Epithelial cell of esophagus (primary cell): ENCODE results near the gene SDS.

Experiments
- DNase-seq: peaks from one replicate; pipeline ENCODE4 v3.0.0; 2010; ENCODE audit warnings: low read depth
- H3K4me3 ChIP-seq: 2 replicates; pipeline ENCODE4 v1.5.1; 2011; ENCODE audit warnings: mild to moderate bottlenecking, low read length, control low read depth
- TF ChIP-seq, protein P1 (sequence below): IDR thresholded peaks from 2 replicates; pipeline ENCODE4 v1.5.1; 2011; ENCODE audit warnings: low read depth, mild to moderate bottlenecking, low read length, control low read depth, inconsistent platforms; ENCODE audit not compliant: insufficient read depth; ENCODE audit errors: missing control alignments

SDS gene

DNA sequence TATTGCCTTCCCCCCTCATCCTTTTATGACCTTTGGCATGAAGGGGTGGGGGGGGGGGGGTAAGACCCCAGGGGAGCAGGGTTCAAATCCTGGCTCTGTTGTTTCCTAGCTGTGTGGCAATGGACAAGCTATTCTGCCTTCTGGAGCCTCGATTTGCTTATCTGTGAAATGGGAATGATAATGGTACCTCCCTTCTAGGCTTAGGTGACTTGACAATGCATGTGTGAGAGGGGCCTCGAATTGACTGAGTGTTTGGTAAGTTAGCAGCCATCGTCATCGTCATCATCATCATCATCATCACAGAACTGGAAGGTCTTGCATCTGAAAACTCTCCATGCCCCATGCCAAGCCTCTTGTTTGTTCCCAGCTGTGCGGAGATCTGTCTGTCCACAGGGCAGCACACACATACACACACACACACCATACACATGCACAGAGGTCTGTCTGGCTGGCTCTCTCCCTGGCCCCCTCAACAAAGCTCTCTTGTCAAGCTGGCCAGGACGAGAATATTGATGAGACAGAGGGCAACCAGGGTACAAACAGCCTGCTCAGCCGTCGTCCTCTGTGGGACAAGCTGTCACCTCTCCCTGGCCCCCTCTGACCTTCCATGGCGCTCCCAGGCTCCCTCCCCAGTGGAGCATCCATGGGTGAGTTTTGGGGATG lies 5.9 kb upstream of the SDS start:
- TF ChIP-seq, protein P1, sequence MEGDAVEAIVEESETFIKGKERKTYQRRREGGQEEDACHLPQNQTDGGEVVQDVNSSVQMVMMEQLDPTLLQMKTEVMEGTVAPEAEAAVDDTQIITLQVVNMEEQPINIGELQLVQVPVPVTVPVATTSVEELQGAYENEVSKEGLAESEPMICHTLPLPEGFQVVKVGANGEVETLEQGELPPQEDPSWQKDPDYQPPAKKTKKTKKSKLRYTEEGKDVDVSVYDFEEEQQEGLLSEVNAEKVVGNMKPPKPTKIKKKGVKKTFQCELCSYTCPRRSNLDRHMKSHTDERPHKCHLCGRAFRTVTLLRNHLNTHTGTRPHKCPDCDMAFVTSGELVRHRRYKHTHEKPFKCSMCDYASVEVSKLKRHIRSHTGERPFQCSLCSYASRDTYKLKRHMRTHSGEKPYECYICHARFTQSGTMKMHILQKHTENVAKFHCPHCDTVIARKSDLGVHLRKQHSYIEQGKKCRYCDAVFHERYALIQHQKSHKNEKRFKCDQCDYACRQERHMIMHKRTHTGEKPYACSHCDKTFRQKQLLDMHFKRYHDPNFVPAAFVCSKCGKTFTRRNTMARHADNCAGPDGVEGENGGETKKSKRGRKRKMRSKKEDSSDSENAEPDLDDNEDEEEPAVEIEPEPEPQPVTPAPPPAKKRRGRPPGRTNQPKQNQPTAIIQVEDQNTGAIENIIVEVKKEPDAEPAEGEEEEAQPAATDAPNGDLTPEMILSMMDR, result no peak
- no peak for DNase-seq
- no peak overlapping the region for H3K4me3 ChIP-seq

GRCh38 chr12:113408756-113409298 lies 5.1 kb upstream of the SDS start:
- H3K4me3 ChIP-seq, result no peak overlapping the region
- no peak for DNase-seq
- TF ChIP-seq, protein P1, result no peak

- TF ChIP-seq, protein P1, result no peak
- no peak for DNase-seq
- H3K4me3 ChIP-seq, result no peak overlapping the region
These were observed 4.4 kb upstream of the SDS start for GRCh38 chr12:113407931-113408600.

- no peak for DNase-seq
- TF ChIP-seq, protein P1, result no peak
- H3K4me3 ChIP-seq, result no peak overlapping the region
These were observed 2.0 kb upstream of the SDS start for GRCh38 chr12:113405694-113406093.

- no peak for DNase-seq
- TF ChIP-seq, protein P1, result no peak
These were observed 964 bp downstream of the SDS start for GRCh38 chr12:113402586-113403260.

DNA sequence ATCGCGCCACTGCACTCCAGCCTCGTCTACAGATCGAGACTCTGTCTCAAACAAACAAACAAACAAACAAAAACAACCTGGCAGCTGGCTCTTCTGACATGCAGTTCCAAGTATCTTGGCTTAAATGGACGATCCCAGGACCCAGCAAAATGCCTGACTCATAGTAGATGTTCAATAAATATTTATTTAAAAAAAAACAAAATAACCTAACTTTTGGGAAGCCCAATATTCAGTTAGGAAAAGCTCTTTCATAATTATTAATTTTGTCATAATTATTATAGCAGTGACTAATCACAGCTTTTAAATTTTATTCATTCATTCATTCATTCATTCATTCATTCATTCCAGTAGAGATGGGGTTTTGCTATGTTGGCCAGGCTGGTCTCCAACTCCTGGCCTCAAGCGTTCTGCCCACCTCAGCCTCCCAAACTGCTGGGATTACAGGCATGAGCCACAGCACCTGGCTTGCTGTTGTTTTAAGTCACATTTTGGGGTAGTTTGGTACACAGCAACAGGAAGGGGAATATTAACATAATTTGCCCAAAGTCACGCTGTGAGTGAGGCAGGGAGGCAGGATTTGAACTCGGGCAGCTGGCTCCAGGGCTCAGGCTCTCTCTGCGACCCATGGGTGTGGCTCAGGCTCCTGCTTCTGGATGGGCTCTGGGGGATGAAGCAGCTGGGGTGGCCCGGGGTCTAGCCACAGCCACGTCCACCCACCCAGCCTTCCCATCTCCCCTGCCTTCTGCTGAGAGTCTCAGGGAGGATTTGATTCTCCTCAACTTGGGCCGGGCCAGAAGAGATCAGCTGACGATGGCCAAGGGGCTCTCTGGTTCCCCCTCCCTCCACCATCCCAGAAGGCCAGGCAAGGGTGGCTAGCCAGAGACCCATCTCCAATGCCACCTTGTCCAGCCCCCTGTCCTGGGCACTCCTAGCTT lies 2.4 kb downstream of the SDS start:
- DNase-seq, result no peak

More at GRCh38 chr12:113402586-113403260, 964 bp downstream of the SDS start:
- no peak overlapping the region for H3K4me3 ChIP-seq

More for the DNA sequence above, 2.4 kb downstream of the SDS start:
- H3K4me3 ChIP-seq, result no peak overlapping the region
- TF ChIP-seq, protein P1, result no peak
